Subcutaneous abdominal adipose tissue (tissue), 5 donors: ENCODE measurements around the gene PIK3CA.
"Not testable (repeated sequence)": the region's sequence is repeated elsewhere in the genome, so short reads cannot be mapped to it uniquely, and the experiment has no call there.

Source experiments
- H3K27ac ChIP-seq: one replicate; pipeline ENCODE4 v1.7.0; 2013; ENCODE audit warnings: low read depth, mild to moderate bottlenecking, inconsistent platforms, low read length, moderate library complexity
- H3K27me3 ChIP-seq, 5 donors: one replicate each; pipeline ENCODE4 v1.7.0; 2013; ENCODE audit warnings: low read length in 5 of 5, inconsistent platforms in 1 of 5; ENCODE audit not compliant: control insufficient read depth in 5 of 5, insufficient read depth in 4 of 5
- H3K36me3 ChIP-seq, 5 donors: one replicate each; pipeline ENCODE4 v1.7.0; 2013; ENCODE audit warnings: low read length in 5 of 5; ENCODE audit not compliant: control insufficient read depth in 5 of 5, insufficient read depth in 5 of 5
- H3K4me1 ChIP-seq, 5 donors: one replicate each; pipeline ENCODE4 v1.7.0; 2013; ENCODE audit warnings: low read length in 5 of 5, mild to moderate bottlenecking in 3 of 5, moderate library complexity in 1 of 5; ENCODE audit not compliant: control insufficient read depth in 5 of 5, insufficient read depth in 5 of 5
- H3K4me3 ChIP-seq, 5 donors: one replicate each; pipeline ENCODE4 v1.7.0; 2013; ENCODE audit warnings: low read length in 5 of 5, low read depth in 1 of 5
- H3K9ac ChIP-seq, 5 donors: one replicate each; pipeline ENCODE4 v1.7.0; 2013; ENCODE audit warnings: low read length in 5 of 5, mild to moderate bottlenecking in 4 of 5, moderate library complexity in 3 of 5
- H3K9me3 ChIP-seq, 5 donors: one replicate each; pipeline ENCODE4 v1.7.0; 2013; ENCODE audit warnings: low read length in 5 of 5; ENCODE audit not compliant: control insufficient read depth in 5 of 5
- donor health status: healthy.
- donor health status: healthy.
- donor health status: healthy.
- donor health status: healthy.
- donor health status: healthy.

PIK3CA gene

GRCh38 chr3:179147873-179148615 lies at the start of gene PIK3CA:
Gene PIK3CA (plus strand): TSS chr3:179148357. CDS start chr3:179198826, 50,469 bp downstream.
- peaks cover 0 to 25% (median 22%) of the 10 kb centered on the region in 5 donors for H3K4me1 ChIP-seq
- peak within 1 kb of the TSS; percentile 85 to 96 (median 95) for H3K4me3 ChIP-seq
- H3K27me3 ChIP-seq: no peaks in the 10 kb centered on the region
- H3K27ac ChIP-seq: peak within 1 kb of the TSS; percentile 81
- no peaks in the 10 kb centered on the region for H3K9me3 ChIP-seq
- H3K36me3 ChIP-seq: no peaks in the 10 kb centered on the region
- peak within 1 kb of the TSS; percentile 50 to 97 (median 91) for H3K9ac ChIP-seq

- Histone ChIP-seq H3K27ac (no peak overlapping the region), H3K36me3 (no peaks in the 10 kb centered on the region), H3K9ac (no peak overlapping the region), H3K4me3 (no peak overlapping the region), H3K27me3 (no peaks in the 10 kb centered on the region), H3K9me3 (no peaks in the 10 kb centered on the region), H3K4me1 (no peaks in the 10 kb centered on the region)
These were observed 49.6 kb upstream of the PIK3CA start for GRCh38 chr3:179098388-179099077.

GRCh38 chr3:179100652-179101051 lies 47.5 kb upstream of the PIK3CA start:
- no peaks in the 10 kb centered on the region for H3K4me1 ChIP-seq
- H3K27me3 ChIP-seq: no peaks in the 10 kb centered on the region
- H3K9ac ChIP-seq: no peak overlapping the region
- no peak overlapping the region for H3K4me3 ChIP-seq
- H3K27ac ChIP-seq: no peak overlapping the region
- H3K9me3 ChIP-seq: no peaks in the 10 kb centered on the region
- H3K36me3 ChIP-seq: no peaks in the 10 kb centered on the region

- no peaks in the 10 kb centered on the region for H3K4me1 ChIP-seq
- peaks cover 0 to 4% (median 0%) of the 10 kb centered on the region in 5 donors for H3K9me3 ChIP-seq
- no peaks in the 10 kb centered on the region for H3K36me3 ChIP-seq
- H3K4me3 ChIP-seq: no peak overlapping the region
- no peak overlapping the region for H3K9ac ChIP-seq
- no peaks in the 10 kb centered on the region for H3K27me3 ChIP-seq
- no peak overlapping the region for H3K27ac ChIP-seq
These were observed 42.3 kb upstream of the PIK3CA start for GRCh38 chr3:179105881-179106280.

- no peak overlapping the region for H3K4me3 ChIP-seq
- no peak overlapping the region for H3K27ac ChIP-seq
- H3K9me3 ChIP-seq: peaks cover 0 to 4% (median 0%) of the 10 kb centered on the region in 5 donors
- no peak overlapping the region for H3K9ac ChIP-seq
- H3K36me3 ChIP-seq: no peaks in the 10 kb centered on the region
- no peaks in the 10 kb centered on the region for H3K4me1 ChIP-seq
- no peaks in the 10 kb centered on the region for H3K27me3 ChIP-seq
These were observed 40.5 kb upstream of the PIK3CA start for GRCh38 chr3:179107617-179108016.

- no peak overlapping the region for H3K9ac ChIP-seq
These were observed 40.1 kb upstream of the PIK3CA start for GRCh38 chr3:179108086-179108485.

GRCh38 chr3:179113903-179114302 lies 34.3 kb upstream of the PIK3CA start:
- Histone ChIP-seq H3K4me3 (no peak overlapping the region), H3K27me3 (no peaks in the 10 kb centered on the region), H3K27ac (no peak overlapping the region), H3K4me1 (no peaks in the 10 kb centered on the region), H3K9ac (no peak overlapping the region), H3K9me3 (peaks cover 0 to 3% (median 0%) of the 10 kb centered on the region in 5 donors), H3K36me3 (no peaks in the 10 kb centered on the region)

More at GRCh38 chr3:179108086-179108485, 40.1 kb upstream of the PIK3CA start:
- Histone ChIP-seq H3K27ac (no peak overlapping the region), H3K4me1 (no peaks in the 10 kb centered on the region), H3K27me3 (no peaks in the 10 kb centered on the region), H3K4me3 (no peak overlapping the region), H3K9me3 (peaks cover 0 to 4% (median 0%) of the 10 kb centered on the region in 5 donors), H3K36me3 (no peaks in the 10 kb centered on the region)

DNA sequence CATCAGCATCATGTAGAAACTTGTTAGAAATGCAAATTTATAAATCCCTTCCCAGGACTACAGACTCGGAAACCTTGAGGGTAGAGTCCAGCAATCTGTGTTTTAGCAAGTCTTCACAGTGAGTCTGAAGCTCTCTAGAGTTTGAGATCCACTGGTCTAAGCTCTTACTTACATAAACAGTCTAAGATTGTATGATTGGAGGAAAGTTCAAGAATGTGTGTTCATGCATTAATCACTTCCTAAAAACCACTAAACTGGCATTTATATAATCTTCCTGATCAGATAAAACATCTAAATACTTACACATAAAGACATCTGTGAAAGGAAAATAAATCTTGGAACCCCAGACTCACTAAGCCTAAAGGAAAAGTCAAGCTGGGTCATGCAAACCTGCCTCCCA lies 32.7 kb upstream of the PIK3CA start:
- H3K27me3 ChIP-seq, H3K4me3 ChIP-seq, H3K36me3 ChIP-seq, H3K9me3 ChIP-seq, H3K9ac ChIP-seq, H3K27ac ChIP-seq, H3K4me1 ChIP-seq: not testable (repeated sequence)

- Histone ChIP-seq H3K36me3 (no peaks in the 10 kb centered on the region), H3K27me3 (no peaks in the 10 kb centered on the region), H3K27ac (no peak overlapping the region), H3K9me3 (peaks cover 0 to under 1% (median 0%) of the 10 kb centered on the region in 5 donors), H3K4me3 (no peak overlapping the region), H3K9ac (no peak overlapping the region), H3K4me1 (no peaks in the 10 kb centered on the region)
These were observed 31.3 kb upstream of the PIK3CA start for GRCh38 chr3:179116816-179117215.

DNA sequence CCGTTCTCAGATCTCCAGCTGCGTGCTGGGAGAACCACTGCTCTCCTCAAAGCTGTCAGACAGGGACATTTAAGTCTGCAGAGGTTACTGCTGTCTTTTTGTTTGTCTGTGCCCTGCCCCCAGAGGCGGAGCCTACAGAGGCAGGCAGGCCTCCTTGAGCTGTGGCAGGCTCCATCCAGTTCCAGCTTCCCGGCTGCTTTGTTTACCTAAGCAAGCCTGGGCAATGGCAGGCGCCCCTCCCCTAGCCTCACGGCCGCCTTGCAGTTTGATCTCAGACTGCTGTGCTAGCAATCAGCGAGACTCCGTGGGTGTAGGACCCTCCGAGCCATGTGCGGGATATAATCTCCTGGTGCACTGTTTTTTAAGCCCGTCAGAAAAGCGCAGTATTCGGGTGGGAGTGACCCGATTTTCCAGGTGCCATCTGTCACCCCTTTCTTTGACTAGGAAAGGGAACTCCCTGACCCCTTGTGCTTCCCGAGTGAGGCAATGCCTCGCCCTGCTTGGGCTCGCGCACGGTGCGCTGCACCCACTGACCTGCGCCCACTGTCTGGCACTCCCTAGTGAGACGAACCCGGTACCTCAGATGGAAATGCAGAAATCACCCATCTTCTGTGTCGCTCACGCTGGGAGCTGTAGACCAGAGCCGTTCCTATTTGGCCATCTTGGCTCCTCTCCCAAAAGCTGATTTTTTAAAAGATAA lies 15.8 kb upstream of the PIK3CA start:
- not testable (repeated sequence) for H3K27me3 ChIP-seq, H3K4me1 ChIP-seq, H3K4me3 ChIP-seq, H3K36me3 ChIP-seq, H3K27ac ChIP-seq, H3K9ac ChIP-seq, H3K9me3 ChIP-seq
